ENCODE data around the gene SOS1.

Gene SOS1

DNA sequence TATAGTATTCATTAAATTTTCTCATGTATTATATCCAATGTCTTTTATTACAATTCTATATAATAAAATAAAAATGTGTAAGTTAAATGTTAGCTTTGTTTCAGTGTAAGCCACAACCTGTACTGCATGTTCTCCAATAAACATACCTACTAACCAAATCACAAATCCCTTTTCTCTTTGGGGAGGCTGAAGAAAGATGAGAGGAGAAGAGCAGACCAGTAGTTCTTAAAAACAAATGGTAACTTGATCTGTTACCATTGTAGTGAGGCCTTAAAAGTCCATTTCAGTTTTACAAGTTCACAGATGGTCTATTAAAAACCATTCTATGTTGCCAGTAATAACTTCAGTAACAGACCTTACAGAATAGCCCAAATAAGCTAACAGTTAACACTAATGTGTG, 100.5 kb downstream of the SOS1 start:
- no peak for DNase-seq

- no peak for DNase-seq
These were observed 102.2 kb downstream of the SOS1 start for GRCh38 chr2:39018638-39019037.

DNA sequence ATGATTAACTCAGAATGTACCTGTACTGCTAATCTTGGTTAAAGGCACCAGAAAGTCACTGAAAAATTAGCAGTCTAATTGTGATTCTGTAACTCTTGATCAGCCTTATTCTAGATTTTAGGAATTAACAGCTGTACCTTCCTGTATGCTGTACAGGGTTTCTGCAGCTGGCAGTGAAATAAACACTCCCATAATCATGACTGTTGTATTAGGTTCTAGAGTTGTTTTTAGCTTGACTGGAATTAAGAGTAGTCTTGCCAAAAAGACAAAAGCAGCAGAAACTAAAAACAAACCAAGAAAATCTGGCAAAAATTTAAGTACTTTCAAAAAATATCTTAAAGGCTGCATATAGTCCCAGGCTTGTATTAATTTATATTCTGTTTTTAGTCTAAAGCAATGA, 103.5 kb downstream of the SOS1 start:
- DNase-seq, result no peak

- DNase-seq, result no peak
These were observed 105.4 kb downstream of the SOS1 start for GRCh38 chr2:39015424-39015823.

GRCh38 chr2:39013871-39014270, 107.0 kb downstream of the SOS1 start:
- DNase-seq, result no peak

DNA sequence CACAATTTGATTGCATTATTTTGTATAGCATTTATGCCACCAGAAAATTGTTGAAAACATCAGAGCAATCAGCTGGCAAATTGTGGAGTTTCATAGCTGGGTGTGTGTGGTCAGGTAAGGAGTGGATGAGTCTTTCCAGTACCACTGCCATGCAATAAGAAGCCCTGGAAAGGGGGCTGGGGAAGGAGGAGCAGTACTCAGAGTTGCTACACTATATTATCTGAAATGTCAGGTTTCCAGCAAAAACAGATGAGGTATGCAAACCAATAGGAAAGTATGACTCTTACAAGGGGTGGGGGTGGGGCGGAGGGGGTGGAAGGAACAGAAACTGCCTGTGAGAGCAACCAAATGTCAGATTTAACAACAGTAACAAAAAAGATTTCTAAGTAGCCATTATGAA, 112.2 kb downstream of the SOS1 start:
- no peak for DNase-seq

DNA sequence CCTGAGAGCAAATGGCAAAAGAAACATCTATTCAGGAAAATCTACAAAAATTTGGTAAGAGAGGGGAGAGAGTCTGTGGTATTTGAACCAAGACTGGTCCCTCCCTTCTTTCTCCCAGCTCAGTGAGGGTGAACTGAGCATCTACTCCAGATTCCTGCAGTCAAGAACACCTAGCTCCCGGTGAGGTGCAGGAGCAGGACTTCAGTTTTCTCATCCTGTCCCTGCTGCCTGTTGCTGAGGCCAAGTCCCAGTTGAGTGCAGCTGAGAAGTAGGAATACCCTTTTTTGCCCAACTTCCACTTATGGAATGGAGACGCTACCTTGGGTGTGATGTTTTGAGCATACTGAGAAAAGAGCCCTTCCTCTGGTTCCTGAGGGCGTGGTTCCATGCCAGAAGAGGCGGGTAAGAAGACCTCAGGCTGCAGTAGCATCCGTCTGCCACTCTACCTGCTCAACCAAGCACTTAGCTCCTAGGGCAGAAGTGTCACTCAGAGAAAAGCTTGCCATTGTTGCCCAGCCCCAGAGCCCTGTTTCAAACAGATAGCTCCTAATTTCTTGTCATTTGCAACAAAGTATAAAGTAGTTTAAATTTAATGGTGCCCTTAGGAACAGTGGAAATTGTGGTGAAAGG, 112.9 kb downstream of the SOS1 start:
- no peak for DNase-seq

DNA sequence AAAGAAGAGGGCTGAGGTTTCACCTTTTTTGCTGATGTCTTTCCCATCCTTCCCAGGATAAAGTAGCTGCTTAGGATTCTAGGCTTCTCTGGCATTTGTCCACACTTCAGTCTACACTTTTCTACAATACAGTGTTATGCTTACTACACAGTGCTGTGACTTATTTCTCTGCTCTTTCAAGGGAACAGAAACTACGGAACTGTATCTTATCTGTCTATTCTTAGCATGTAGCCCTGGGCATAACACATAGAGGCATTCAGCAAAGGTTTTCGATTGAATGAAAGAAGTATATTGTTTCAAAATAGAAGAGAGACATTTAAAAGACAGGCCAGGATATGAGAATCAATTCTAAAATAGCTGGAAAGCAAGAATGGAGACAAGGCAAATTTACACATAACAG, 120.3 kb downstream of the SOS1 start:
- DNase-seq, result no peak

DNA sequence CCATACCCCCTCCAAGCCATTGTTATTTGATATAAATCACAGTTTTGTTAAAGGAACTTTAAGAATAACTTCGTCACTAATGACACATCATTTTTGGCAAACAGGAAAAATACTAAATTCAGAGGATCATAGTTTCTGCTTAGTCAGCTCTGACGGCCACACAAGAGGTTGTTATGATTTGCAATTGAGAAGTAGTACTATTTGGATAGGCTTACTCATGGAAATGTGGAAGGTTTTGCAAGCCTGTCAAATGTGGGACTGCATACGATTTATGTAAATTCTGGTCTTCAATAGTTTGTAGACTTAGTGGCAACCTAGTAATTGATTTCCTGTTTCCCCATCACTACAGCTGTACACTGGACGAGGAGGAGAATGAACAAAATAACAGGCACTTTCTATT, 123.1 kb downstream of the SOS1 start:
- DNase-seq, result no peak

DNA sequence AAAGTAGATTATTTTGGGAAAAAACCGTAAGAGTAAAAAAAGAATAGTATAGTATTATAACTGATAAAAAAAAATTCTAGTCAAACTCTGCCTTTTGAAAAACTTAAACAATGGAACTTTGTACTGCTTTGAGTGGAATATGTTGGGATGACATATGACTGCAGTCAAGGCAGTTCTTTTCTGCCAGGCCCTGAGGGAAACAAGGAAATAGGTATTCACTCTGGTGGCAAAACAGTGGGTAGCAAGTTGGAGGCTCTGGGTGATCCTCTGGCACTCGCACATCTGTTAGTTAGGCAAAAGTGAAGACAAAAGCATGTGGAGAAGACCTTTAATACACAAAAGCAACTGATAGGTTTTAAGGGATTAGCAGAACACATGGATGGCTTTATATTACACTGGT, 129.0 kb downstream of the SOS1 start:
- no peak for DNase-seq

DNA sequence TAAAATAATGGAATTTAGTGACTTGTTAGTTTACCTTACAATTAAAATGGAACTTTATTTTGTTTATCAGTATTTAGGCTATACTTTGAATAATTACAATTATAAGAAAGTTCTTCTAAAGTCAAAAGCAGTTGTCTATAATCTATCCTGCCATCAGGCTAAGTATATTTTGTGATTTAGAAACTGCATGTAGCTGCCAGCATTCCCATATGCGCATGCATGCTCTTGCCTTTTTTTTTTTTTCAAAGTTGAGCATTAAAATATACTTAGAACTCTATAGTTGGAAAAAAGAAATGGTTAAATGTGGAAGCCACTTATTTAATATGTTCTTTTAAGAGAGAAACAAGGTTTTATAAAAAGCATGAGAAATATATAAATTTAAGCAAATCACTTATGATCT, 132.1 kb downstream of the SOS1 start:
- no peak for DNase-seq

GRCh38 chr2:38982498-38982897, 138.4 kb downstream of the SOS1 start:
- DNase-seq, result no peak

DNA sequence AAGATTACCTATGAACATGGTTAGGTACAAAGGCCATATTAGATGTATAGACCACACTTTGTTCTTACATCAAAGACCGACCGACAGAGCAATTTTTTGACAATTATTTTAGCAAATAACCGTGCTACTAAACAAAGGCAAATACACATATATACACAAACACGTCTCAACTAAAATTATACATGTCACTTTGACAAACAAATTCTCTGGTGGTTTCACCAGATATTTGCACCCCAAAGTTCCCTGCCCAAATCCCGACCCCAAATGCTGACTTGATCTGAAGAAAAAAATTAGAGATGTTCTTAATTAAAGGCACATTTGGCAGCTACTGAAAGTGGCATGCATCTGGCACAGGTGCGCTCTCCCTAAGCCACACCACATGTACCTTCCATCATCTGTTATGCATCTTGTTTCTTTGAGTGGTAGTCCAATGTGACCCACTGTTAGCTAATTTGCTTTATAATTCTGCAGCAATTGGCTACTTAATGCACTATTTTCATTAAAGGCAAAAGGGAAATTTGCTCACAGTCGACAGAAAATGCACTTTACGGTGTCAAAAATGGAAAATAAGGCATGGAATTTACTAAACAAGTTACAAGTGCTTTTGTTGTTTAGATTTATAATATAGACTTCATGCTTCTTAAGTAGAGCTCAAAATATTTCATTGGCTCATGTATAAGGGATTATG, 139.0 kb downstream of the SOS1 start:
- DNase-seq, result no peak

DNA sequence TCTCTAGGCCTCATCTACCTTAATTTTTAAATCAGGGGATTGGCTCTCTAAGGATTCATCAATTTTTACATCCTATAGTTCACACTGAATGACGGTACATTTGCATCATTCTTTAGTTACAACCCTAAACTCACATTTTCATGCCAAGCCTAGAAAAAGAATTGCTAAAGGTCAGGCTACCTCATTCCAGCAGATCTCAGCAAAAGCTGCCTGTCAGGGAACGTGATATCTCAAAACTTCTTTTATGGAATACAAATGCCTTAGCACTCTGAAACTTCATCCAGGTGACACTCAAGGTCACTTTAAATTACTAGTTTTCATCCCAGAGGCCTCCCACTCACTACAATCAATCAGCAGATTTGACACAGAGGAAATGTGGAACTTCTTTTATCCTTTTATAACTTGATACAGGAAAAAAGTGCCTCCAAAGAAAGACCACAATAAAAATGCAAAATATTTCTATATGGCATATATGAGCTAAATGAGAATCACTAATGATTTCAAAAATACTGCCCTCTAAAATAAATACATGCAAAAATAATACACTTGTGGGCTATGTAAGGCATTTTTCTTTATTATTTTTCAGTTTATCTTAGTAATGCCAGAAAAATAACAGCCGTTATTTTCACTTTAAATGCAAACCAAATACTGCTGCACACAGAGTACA, 139.7 kb downstream of the SOS1 start:
- DNase-seq, result no peak

DNA sequence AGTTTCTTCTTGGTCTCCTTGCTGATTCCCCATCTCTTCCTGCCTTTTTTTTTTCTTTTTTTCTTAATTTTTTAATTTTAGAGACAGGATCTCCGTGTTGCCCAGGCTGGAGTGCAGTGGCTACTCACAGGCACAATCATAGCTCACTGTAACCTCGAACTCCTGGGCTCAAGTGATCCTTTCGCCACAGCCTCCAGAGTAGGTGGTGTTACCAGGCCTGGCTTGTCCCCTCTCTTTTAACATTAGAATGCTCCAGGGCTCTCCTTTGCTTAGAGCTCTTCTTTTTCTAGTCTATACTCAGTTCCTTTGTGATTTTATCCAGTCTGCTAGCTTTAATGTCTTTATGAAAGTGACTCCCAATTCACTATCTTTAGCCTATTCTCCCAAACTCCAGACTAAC, 141.9 kb downstream of the SOS1 start:
- DNase-seq, result no peak

- DNase-seq, result no peak
These were observed 142.5 kb downstream of the SOS1 start for GRCh38 chr2:38978296-38978903.

- DNase-seq, result no peak
These were observed 143.8 kb downstream of the SOS1 start for GRCh38 chr2:38977047-38977446.

GRCh38 chr2:38975042-38975441, 145.8 kb downstream of the SOS1 start:
- DNase-seq, result no peak

- no peak for DNase-seq
These were observed 147.6 kb downstream of the SOS1 start for GRCh38 chr2:38973266-38973665.

- DNase-seq, result no peak
These were observed 149.5 kb downstream of the SOS1 start for GRCh38 chr2:38971377-38971776.

- no peak for DNase-seq
These were observed 152.8 kb downstream of the SOS1 start for GRCh38 chr2:38968021-38968420.

- no peak for DNase-seq
These were observed 154.2 kb downstream of the SOS1 start for GRCh38 chr2:38966678-38967077.

- no peak for DNase-seq
These were observed 154.8 kb downstream of the SOS1 start for GRCh38 chr2:38966006-38966405.
